ENCODE results near the gene C11orf98. TPM values are rescaled to one million over a fixed set of nuclear protein-coding genes. Genes with fewer than 3 reads are reported as not detected.

C11orf98 gene
- total RNA-seq, 1 experiment from 2014 or later, result 139 TPM

GRCh38 chr11:62707277-62707861 lies 42.4 kb upstream of the C11orf98 start, which contains the start of the genes BSCL2 and GNG3:
TSS of gene BSCL2 (minus strand) at chr11:62707424. CDS start at chr11:62707195, 229 bp downstream.
TSS of gene GNG3 (plus strand) at chr11:62707676. CDS start at chr11:62708296, 620 bp downstream.
- H4K91ac ChIP-seq (ENCODE audit: insufficient read length, low read depth, low read length), result no peak within 1 kb of the TSS

More at GRCh38 chr11:62707277-62707861, 42.4 kb upstream of the C11orf98 start, which contains the start of the genes BSCL2 and GNG3:
- Histone ChIP-seq H2BK120ac (ENCODE audit: low read depth, low read length, poor library complexity, severe bottlenecking) (no peak within 1 kb of the TSS), H2AK5ac (ENCODE audit: insufficient read length, low read length) (no peak within 1 kb of the TSS), H4K5ac (ENCODE audit: insufficient read length, low read depth, low read length) (no peak within 1 kb of the TSS), H3K79me1 (ENCODE audit: insufficient read depth, low read depth, low read length, poor library complexity, severe bottlenecking) (no peaks in the 10 kb centered on the region), H2BK12ac (ENCODE audit: insufficient read length, low read depth, low read length) (no peak within 1 kb of the TSS), H2AFZ (ENCODE audit: low read length) (no peak within 1 kb of the TSS), H3T11ph (ENCODE audit: low read length) (no peak within 1 kb of the TSS), H4K20me1 (ENCODE audit: control insufficient read depth, insufficient read depth, insufficient read length) (no peaks in the 10 kb centered on the region), H3K79me2 (ENCODE audit: insufficient read depth, low read length) (no peaks in the 10 kb centered on the region; the same call in 1 of the 2 replicates), H4K8ac (replicated peaks; ENCODE audit: insufficient read length, low read depth, low read length) (no peak within 1 kb of the TSS), H3K56ac (ENCODE audit: insufficient read length, low read depth, low read length) (no peak within 1 kb of the TSS), H3K4me2 (ENCODE audit: insufficient read depth, insufficient read length, low read length) (peak within 1 kb of the TSS; percentile 99), H3K9ac (ENCODE audit: extremely low read depth, insufficient read length, low read length) (peak within 1 kb of the TSS; percentile 67), H2BK5ac (ENCODE audit: insufficient read length, low read length) (no peak within 1 kb of the TSS), H3K4ac (ENCODE audit: low read depth, low read length) (no peak within 1 kb of the TSS), H2BK20ac (ENCODE audit: low read depth, low read length, poor library complexity, severe bottlenecking) (no peak within 1 kb of the TSS), H3K14ac (ENCODE audit: insufficient read depth, low read length) (peak within 1 kb of the TSS; percentile 69), H3K23me2 (ENCODE audit: insufficient read length, low read depth, low read length, poor library complexity, severe bottlenecking) (peaks cover 28% of the 10 kb centered on the region), H3K27me3 (ENCODE audit: insufficient read depth, low read length) (no peaks in the 10 kb centered on the region), H3K4me1 (ENCODE audit: insufficient read depth, low read length) (peaks cover 2% of the 10 kb centered on the region; the same call in 1 of the 2 replicates), H3K27ac (ENCODE audit: insufficient read length, low read depth, low read length) (no peak within 1 kb of the TSS), H3K9me3 (ENCODE audit: control insufficient read depth, low read depth, low read length) (no peaks in the 10 kb centered on the region), H3K18ac (ENCODE audit: insufficient read length, low read depth, low read length) (peak within 1 kb of the TSS; percentile 37), H3K23ac (ENCODE audit: insufficient read length, low read depth, low read length) (no peak within 1 kb of the TSS), H2BK15ac (ENCODE audit: low read depth, low read length) (no peak within 1 kb of the TSS)
- H3K9me3 Mint-ChIP-seq, result no peaks in the 10 kb centered on the region; a peak in 1 of 5 replicates
- H3K27me3 Mint-ChIP-seq (ENCODE audit: low read depth), result no peaks in the 10 kb centered on the region
- H3K4me1 Mint-ChIP-seq, result peaks cover 39 to 44% of the 10 kb centered on the region in 2 experiments
- H3K36me3 Mint-ChIP-seq (ENCODE audit: insufficient read depth in 1 of 3, low read depth in 3 of 3), result peaks cover 20 to 34% (median 22%) of the 10 kb centered on the region in 3 experiments
- no peak for TF ChIP-seq CTCF (conservative IDR thresholded peaks at IDR 0.05)
- H3K4me3 Mint-ChIP-seq, result peak within 1 kb of the TSS; percentile 84 to 91
- H3K27ac Mint-ChIP-seq, result peak within 1 kb of the TSS; percentile 96 to 100 (median 97)
- peak; percentile 99 for DNase-seq
- WGBS (ENCODE audit: extremely low coverage, insufficient read length, low lambda C conversion rate), result no CpG with 5 or more reads among the region's 10 CpGs
